ENCODE data around the gene ZAP70.

GRCh38 chr2:97717613-97717995, 4.2 kb downstream of the ZAP70 start:
- TF ChIP-seq CTCF (IDR thresholded peaks at IDR 0.05; ENCODE audit: insufficient read depth, low read length, poor library complexity, severe bottlenecking) (no peak), EZH2phosphoT487 (conservative IDR thresholded peaks at IDR 0.05; ENCODE audit: low read length) (no peak)

Measured in SU-DHL-6 (cell line).